HG03520 (cell line): ENCODE measurements around the gene PTPRZ1.

Source experiments
- ATAC-seq: cut with Tn5 transposase; IDR thresholded peaks from one replicate; pipeline ENCODE4 v1.9.1; 2021; ENCODE audit warnings: mild to moderate bottlenecking, moderate library complexity; ENCODE audit not compliant: unreplicated experiment

Gene PTPRZ1

DNA sequence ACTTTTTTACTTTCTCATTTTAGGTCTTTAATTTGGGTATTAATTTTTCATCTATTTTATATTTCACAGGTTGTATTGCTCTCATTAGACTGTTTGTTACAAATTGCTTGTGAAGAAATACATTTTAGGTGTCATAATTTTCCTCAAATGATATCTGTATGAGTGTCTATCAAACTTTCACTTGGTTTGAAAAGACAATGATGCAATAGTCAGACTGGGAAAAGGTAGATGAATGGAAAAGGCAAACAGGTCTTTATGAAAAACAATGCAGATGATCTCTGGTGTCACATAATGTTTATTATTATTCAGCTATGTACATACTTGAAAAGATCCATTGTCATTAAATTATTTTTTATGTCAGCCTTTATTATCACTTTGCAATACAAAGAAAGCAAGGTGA lies 80.2 kb downstream of the PTPRZ1 start:
- ATAC-seq: no peak

DNA sequence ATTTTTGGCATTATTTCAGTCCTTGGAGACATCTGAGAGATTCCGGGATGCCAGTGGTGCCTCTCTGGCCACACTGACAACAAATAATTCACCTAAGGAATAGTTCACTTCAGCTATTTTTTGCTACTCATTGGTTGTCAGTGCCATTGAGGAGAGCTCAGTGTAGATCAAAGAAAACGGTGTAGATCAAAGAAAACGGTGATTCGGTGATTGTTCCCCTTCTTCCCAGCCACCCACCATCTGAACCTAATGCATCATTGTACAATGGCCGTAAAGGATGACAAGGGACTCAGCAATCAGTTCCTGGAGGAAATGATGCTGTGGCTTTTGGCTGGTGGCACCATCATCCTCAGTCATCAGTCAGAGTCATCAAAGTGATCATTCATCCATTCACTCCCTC lies 80.6 kb downstream of the PTPRZ1 start:
- ATAC-seq: no peak

DNA sequence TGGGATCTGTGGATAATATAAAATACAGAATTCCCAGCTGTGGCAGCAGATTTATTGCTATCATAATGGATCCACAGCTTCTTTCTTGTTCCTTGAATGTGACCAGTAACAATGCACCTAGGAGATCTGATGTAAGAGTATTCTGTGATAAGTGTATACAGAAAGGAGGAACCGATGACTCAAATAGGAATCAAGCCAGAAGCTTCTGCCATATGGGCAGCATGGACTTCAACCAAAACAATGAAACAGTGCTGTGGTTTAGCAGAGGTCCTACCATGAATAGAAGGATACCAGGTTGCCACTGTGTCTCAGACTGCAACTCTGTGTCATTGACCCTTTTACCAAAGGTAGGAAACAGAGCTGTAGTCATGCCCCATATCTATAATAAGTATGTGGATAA lies 81.8 kb downstream of the PTPRZ1 start:
- ATAC-seq: no peak

DNA sequence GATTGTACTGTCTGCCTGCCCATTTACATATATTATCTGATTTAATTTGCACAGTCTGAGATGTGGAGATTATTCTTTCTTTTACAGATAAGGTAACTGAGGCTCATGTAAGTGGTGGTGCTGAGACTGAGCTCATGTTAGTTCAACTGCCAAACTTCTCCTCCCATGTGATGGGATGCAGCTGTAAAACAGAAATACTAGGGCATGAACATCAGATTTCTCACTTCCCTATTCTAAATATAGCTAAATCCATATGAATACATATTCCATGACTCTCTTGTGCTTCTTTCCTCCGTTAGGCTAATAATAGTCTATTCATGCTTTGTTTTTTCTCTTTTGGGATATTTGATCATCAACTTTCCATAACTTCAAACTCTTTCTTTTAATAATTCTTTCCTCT lies 84.7 kb downstream of the PTPRZ1 start:
- no peak for ATAC-seq

DNA sequence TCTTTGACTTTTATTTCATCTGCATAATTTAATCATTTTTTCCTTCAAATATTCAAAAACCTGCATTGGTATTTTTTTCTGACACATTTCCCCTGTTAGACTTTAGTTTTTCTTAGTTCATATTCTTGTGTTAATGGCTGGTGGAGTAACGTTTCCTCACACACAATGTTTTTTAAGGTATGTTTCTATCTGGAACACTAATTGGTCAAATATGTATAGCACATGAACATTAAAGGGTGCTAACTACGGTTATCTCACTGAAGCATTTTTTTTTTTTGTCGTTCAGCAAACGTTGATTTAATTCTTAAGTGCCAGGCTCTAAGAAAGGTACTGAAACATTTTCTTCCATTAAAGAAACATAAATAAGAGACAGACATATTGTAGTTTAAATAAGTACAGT lies 87.7 kb downstream of the PTPRZ1 start:
- no peak for ATAC-seq

DNA sequence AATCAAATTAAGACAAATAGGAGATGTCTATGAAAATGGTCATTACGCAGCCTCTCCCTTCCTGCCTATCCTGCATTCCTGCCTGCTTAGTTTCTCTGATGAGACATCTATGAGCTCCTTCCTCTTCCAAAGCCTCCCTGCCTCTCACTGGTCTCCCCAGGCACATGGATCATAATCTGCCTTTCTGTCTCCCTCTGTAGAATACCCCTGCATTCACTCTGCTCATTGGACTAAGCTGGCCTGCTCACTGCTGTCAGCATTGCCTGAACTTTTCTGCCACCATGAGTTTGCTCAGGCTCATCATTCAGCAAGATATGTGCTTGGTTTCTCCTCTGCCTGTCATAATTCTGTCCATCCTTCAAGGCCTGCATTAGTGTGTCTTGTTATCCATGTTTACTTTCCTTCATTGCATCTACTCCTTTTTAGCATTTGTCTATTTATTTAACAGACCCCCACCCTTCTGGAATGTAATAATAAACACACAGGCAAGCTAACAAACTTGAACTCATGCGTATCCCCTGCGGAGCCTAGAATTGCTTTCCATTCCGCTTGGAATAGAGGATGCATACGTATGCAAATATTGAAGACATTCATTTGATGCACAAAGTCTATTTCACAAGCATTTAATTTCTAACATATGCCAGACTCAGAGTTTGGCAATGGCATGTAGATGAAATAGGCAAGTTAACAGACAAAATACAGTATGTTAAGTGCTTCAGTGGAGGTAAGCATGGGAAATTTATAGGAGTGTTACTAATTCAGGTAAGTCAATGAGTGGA lies 88.3 kb downstream of the PTPRZ1 start:
- no peak for ATAC-seq

DNA sequence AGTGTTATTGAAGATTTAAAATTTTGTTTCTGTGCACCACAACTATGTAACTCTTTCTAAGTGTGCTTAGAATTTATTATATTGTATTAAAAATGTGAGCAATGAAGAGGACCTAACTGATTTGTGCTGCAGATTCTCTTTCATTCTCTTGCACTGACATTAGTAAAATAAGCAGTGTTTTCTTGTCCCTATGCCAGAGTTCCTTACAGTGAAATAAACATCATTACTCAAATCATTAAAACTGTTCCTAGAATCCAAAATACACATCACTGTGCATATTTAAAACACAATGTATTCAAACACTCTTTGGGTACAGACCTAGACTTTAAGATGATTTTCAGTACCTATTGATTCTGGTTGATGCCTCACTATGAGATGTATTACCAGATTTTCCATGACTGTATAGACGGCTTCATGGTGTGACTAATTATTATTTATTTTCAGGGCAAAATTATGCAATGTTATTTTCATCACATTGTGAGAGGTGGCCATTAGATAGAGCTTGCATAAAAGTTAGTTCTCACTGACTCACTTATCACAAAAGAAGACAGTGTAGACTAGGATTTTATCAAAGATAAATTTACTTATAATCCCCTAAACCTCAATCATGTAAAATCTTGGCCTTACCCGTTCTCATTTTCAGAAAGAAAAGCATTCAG lies 93.4 kb downstream of the PTPRZ1 start:
- ATAC-seq: no peak

DNA sequence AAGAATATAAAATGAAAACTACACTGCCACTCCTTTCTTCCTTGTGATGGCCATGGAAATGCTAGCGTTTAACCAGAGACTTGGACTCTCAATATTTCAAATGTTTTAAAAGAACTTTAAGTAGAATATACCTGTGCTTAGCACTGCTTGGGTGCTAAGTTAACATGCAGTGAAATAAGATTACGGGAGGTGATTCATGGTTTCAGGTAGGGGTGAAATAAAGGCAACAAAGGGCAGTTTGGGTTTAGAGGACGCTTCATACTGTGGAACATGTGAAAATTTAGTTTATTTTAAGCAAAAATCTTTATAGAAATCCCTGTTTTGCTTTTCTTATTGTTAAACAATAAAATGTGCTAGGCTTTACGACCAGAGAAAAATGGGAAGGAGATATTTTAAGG lies 94.0 kb downstream of the PTPRZ1 start:
- ATAC-seq: no peak

DNA sequence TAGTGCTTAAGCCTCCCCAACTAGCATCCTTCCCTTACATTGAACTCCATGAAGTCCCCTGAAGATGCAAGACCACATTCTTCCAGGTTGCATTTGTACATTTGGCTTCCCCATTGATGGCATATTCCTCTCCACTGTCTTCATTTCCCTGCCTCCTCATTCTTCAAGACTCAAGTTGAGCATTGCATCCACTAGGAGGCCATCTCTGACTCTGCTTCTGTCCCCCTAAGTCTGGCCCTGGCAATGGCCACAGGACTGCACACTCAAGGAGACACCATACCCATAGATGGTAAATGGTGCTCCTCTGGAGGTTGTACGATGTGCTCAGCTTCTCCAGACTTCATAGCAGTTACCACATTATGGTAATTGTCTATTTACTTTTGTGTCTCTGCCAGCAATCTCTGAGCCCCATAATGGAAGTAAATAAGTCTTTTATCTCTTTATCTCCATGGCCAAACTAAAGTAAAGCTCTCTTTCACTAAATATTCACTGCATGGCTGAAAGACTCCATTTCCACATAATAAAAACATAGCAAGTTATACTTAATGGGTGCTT lies 112.6 kb downstream of the PTPRZ1 start:
- no peak for ATAC-seq

DNA sequence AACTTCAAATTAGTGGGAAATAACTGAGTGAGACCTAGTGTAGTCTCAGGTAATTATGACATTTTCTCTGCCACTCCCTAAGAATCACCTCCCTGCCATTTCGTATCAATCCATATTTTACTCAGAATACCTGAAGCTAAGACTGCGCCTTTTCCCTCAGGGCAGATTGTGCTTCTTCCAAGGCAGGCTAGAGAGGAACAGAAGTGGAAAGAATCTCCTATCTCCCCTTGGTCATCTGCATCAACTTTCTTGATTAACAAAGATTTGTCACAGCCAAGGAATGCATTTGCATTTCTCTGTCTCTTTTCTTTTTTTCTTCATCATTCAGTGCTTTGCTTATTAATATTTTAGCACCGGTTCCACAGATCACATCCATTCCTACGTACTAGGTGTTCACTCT lies 119.1 kb downstream of the PTPRZ1 start:
- no peak for ATAC-seq

DNA sequence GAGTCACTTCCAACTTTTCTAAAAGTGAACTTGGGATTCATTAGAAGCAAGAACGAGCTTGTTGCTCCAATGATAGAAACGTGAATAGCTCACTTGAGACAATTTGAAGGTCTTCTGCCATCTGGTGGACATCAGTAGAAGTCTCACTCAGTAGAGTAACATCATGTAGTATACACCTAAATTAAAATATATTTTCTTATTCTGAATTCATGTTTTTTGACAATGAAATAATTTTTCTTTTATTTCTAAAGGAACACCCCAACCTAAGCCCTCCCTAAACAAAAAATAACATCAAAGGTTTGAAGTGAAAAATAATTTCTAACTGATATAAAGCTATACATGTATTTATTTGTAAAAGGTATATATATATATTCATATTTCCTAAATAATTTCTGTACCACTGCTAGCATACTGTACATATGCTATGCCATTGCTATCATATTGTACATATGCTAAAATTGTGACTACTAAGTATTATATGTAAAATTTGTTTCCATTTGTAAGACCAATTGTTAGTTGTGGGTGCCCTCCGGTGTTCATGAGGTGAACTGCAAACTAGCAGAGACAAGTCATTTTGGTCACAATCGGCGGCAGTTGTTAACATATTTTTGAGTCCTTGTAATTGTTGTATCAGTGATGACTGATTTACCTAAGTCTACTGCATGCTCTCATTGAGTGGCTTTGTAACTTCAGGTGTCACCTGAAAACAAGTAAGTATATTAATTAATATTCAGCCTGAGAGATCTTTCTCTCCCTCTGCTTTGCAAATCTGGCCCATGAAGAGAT lies 121.9 kb downstream of the PTPRZ1 start:
- ATAC-seq: peak; percentile 95

DNA sequence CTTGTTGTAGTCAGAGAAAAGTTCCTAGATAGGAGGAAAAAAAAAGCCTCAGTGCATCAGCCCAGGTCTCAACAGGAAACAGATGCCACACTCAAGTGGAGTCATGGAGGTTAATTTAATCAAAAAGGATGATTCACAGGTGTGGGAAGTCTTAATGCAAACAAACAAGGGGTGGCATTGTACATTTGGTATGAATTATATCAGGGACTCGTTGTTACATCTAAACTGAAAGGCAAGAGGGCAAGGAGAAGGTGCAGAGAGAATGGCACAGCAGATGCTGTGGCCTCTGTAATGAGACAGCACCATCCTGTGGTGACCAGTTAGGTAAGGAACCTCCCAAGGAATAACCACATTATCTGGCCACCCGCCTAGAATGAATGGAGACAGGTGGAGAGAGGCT lies 133.7 kb downstream of the PTPRZ1 start:
- no peak for ATAC-seq

DNA sequence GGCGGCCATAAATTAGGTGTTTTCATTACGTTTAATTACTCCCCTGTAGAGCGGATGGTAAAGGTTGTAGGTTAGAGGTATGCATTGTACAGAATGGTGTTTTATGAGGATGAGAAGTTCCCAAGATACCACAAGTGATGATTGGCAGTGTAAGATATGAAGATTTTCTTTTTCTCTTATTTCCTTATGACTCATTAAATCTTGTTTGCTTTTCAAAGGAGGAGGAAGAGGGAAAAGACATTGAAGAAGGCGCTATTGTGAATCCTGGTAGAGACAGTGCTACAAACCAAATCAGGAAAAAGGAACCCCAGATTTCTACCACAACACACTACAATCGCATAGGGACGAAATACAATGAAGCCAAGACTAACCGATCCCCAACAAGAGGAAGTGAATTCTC lies 137.2 kb downstream of the PTPRZ1 start:
- ATAC-seq: no peak

DNA sequence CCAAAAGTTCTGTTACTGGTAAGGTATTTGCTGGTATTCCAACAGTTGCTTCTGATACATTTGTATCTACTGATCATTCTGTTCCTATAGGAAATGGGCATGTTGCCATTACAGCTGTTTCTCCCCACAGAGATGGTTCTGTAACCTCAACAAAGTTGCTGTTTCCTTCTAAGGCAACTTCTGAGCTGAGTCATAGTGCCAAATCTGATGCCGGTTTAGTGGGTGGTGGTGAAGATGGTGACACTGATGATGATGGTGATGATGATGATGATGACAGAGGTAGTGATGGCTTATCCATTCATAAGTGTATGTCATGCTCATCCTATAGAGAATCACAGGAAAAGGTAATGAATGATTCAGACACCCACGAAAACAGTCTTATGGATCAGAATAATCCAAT lies 140.1 kb downstream of the PTPRZ1 start:
- no peak for ATAC-seq

DNA sequence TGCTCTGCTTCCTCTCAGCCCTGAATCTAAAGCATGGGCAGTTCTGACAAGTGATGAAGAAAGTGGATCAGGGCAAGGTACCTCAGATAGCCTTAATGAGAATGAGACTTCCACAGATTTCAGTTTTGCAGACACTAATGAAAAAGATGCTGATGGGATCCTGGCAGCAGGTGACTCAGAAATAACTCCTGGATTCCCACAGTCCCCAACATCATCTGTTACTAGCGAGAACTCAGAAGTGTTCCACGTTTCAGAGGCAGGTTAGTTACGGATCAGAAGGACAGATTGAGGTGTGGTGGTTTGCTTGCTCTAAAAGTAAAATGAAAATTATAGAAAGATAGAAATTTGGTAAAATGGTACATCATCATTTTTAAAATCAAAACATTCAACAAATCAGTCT lies 140.7 kb downstream of the PTPRZ1 start:
- no peak for ATAC-seq

DNA sequence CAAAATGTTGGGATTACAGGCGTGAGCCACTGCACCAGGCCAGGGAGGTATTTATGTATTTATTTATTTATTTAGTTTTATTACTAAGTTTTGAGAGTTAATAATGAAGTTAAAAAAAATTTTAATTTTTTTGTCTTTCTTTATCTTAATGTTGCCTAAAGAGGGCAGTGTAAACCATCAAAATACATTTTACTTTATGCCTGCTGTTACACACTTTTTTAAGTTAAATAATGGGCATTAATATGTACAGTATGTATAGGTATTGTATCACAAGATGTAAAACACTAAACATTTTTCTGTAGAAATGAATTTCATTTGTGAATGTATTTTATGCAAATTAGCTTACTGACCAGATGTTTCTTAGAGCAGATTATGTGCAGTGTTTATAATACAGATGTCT lies 141.7 kb downstream of the PTPRZ1 start:
- ATAC-seq: no peak

DNA sequence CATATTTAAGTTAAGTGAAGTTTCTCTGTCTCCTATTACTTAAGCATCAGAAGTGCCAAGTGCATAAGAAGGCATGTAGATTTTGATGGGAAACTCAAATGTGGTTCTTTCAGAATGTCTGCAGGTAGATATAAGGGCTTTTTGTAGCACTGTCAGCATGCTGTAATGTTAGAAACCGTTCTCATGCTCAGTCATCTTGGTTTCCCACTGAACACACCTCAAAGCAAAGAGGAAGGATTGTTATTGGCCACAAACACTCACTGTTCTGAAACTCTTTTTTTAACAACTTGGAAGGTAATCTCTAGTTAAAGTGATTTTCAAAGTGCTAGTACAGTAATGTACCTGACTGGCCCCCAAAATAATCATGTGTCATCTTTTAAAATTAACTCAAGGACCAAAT lies 145.1 kb downstream of the PTPRZ1 start:
- ATAC-seq: no peak

DNA sequence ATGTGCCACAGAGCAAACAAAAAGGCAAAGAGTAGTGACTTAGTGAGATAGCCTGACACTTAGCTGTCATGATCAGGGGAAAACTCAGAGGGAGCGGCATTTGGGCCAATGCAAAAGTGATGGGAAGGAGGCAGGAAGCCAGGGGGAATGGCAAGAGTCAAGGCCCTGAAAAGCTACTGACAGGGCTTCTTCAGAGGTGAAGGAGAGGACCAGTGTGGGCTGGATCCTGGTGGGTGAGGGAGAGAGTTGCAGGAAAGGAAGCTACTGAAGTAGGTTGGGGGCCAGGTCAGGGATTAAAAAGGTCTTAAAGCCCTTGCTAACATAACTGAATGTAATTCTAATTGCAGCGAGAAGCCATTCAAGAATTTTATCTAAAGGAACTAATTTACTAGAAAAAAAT lies 154.1 kb downstream of the PTPRZ1 start:
- ATAC-seq: no peak

DNA sequence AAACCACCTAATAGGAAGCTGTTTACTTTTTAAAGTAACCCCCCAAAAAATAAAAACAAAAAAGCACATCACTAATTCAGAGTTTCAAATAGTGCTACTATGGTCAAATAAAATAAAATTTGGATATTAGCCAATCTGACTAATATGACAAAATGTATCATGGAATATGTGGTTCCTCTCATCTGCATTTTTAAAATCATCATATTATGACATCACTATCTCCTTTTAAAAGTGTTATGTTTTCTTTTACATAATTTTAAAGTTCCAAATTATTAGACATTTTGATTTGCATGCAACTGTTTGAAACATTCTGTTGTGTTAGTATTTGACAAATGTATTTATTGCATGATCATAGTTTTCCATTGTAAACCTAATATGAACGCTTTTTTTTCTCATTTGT lies 160.7 kb downstream of the PTPRZ1 start:
- ATAC-seq: no peak

DNA sequence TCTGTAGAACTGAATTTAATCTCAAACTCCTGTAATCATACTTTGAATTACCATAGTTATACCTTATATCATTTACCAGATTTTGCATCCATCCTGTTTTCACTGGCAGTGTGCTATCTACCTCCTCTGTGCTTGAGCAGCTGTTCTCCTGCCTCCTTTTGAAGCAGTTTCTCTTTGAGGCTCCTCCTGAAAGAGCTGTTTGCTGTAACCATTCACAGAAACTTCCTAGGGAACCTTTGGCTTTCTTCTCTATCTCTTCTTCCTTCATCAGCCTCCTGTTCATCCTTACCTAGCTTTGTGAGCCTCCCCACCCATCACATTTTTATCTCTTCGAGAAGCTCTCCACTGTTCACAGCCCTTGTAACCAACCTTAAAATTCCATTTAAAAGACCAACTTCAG lies 162.9 kb downstream of the PTPRZ1 start:
- ATAC-seq: no peak

DNA sequence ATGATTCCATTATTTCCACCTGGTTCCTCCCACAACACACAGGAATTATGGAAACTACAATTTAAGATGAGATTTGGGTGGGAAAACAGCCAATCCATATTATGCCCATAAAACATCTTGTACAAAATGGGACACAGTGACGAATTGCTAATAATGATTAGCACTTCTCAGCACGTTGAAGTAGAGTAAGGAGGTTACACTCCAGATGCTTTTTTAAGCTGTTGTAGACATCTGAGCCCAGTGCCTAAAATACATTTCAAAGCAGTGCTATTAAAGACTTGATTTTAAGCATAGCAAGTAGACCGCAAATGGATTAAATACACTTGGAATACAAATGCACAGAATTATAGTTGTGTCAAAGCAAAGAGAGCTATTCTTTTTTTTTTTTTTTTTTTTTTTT lies 165.2 kb downstream of the PTPRZ1 start:
- no peak for ATAC-seq

DNA sequence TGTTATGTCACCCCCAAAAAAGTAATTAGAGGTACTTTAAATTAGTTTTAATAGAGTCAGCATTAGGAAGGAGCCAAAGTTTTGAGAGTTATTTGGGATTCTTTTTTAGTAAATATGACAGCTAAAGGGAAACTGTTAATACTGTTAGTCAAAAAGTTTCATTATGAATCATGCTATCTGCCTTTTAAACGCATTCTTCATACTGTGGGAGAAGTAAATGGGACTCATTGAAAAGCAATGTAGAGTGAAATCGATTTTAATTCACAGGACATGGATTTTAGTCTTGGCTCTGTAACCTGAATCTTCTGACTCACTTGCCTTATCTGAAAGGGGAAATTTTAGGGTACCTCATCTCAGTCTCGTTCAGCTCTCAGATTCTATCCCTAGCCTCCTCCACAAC lies 165.9 kb downstream of the PTPRZ1 start:
- no peak for ATAC-seq
